ENCODE data around the gene ATP6V1F.
A peak's percentile ranks its signal among the peaks of the same experiment; 100 is the strongest.

ATP6V1F gene

DNA sequence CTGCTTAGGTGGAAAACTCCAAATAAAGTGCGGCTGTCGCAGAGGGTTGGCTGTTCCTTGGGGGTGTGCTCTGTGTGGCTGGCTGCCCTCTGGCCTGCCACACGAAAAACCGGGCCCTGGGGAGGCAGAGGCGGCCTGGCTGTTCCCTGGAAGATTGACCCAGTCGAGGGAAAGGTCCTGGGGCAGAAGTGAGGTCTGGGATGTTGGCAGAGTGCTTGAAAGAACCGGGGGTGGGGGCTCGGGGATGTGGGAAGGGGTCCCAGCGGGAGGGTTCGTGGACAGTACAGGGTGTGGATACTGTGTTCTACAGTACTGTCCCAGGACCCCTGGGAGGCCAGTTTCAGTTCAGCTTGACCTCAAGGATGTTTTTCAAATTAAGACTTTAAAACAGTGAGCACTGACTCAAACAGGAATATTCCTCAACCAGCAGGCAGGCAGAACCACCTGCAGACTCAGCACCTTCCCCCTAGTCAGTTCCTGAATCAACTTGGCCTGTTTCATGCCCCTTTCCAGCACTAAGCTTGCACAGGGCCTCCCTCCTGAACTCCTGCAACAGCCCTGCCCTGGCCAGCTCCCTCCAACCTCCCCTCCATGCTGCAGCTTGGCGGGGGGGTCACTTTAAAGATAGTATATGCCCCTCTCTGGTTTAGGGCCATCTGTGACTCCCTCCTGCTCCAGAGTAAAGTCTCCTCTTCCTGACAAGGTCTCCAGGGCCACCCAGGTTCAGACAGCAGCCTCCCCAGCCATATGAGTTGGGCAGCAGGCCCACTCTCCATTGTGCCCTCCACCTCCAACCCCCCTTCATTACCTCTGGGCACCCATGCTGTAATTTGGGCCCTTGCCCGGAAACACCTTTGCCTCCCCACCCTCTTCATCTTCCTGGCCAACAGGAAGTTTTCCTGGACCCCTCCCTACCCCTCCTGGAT lies 3.2 kb upstream of the ATP6V1F start:
- DNase-seq (ENCODE audit: low read depth in 1 of 2, low spot score in 1 of 2): no peak
- TF ChIP-seq JUND (IDR thresholded peaks at IDR 0.05; ENCODE audit: low read depth): no peak
- in situ Hi-C loops (cut with HindIII; ENCODE audit: low pct_unique_long_range_greater_than_20kb, low sequenced_read_pairs): no loop called here

DNA sequence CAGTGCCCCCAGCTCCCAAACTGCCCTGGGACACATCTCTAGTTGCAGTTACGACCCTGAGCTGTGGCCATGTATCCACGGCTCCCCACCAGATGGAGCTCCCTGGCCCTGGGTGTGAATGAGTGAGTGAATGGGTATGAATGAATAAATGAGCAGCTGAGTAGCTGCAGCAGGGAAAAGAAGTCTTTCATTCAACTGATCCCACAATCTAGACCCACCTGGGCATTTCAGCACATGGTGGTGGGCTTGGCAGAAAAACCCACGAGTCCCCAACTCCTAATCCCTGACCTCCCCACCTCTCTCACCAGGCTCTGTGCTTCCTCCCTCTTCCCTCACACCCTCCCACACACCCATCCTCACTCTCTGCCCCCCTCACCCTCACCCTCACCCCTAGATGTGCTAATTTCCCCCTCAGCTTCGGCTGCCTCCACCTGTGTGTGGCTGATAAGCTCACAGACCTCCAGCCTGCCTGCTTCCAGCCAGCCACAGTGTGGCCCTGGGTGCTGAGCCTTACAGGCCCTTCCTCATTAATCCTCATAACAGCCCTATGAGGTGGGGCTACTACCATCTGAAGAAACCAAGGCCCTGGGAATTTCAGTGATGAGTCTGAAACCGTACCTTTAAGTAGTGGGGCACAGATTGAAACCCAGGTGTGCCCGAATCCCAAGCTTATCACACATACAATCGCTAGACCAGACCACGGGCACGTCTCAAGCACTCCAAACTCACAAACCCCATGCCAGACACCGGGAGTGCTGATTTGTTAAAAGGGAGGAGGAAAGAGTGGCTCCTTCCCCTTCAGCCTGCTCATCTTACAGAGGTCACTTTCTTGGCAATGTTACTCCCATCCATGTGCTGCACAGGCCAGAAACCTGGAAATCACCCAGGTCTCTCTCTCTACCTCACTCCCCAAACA lies 2.2 kb upstream of the ATP6V1F start:
- peak in 1 of 2 experiments; percentile 17 for DNase-seq (ENCODE audit: low read depth in 1 of 2, low spot score in 1 of 2)
- TF ChIP-seq JUND (IDR thresholded peaks at IDR 0.05; ENCODE audit: low read depth): no peak
- in situ Hi-C loops (cut with HindIII; ENCODE audit: low pct_unique_long_range_greater_than_20kb, low sequenced_read_pairs): no loop called here

DNA sequence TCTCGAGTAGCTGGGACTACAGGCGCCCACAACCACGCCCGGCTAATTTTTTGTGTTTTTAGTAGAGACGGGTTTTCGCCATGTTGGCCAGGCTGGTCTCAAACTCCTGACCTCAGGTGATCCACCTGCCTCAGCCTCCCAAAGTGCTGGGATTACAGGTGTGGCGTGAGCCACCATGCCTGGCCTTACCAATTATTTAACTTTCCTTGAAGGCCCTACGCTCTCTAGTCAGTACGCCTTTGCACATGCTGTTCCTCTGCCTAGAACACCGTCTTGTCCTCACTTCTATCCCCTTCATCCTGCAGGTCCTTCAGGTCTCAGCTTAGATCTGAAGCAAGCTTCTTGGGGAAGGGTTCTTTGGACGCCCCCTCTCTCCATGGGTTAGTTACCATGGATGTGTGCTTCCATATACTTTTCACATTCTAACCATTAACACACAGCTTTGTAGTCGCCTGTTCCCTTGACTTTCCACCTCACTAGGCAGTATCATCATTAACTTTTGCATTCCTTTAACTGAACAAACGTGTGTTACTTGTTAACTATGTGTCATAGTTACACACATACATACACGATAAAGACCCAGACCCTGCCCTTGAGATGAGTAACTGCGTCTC lies 592 bp upstream of the ATP6V1F start:
- TF ChIP-seq JUND (IDR thresholded peaks at IDR 0.05; ENCODE audit: low read depth): no peak
- in situ Hi-C loops (cut with HindIII; ENCODE audit: low pct_unique_long_range_greater_than_20kb, low sequenced_read_pairs): no loop called here
- no peak for DNase-seq (ENCODE audit: low read depth in 1 of 2, low spot score in 1 of 2)

DNA sequence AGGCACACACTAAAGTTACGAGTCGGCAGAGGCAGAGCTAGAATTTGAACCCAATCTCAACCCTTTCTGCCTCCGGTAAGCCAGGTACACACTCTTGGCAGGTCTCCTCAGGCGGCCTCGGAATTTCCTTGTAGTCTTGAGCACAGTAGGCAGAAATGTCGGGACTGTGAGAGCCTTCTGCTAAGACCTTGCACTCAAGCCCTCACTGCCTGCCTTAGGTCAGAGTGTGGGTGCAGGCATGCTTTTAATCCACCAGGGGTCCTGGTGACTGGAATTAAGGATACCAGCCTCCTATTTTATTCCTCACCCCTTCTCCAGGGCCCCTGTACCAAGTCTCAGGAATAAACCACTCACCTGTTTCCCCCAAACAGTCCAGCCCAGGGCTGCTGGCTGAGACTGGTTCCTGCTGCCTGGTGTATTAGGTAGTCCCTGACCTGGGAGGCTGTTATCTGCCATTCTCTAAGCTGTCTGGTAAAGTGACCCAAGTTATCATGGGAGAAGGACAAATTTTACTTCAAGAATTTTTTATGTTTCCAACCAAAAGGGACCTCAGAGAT lies 855 bp downstream of the ATP6V1F start:
- in situ Hi-C loops (cut with HindIII; ENCODE audit: low pct_unique_long_range_greater_than_20kb, low sequenced_read_pairs): no loop called here
- peak in 1 of 2 experiments; percentile 67 for DNase-seq (ENCODE audit: low read depth in 1 of 2, low spot score in 1 of 2)
- no peak for TF ChIP-seq JUND (IDR thresholded peaks at IDR 0.05; ENCODE audit: low read depth)

DNA sequence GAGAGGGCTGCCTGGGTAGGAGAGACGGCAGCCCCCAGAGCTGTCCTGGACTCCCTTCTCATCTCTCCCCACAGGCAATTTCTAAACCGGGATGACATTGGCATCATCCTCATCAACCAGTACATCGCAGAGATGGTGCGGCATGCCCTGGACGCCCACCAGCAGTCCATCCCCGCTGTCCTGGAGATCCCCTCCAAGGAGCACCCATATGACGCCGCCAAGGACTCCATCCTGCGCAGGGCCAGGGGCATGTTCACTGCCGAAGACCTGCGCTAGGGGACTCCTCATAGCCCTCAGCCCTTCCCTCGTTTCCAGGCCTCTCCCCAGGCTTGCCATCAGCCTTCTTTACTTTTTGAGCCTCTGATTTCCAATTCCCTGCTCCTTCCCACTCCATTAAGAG lies 2.6 kb downstream of the ATP6V1F start:
- in situ Hi-C loops (cut with HindIII; ENCODE audit: low pct_unique_long_range_greater_than_20kb, low sequenced_read_pairs): no loop called here
- TF ChIP-seq JUND (IDR thresholded peaks at IDR 0.05; ENCODE audit: low read depth): no peak
- no peak for DNase-seq (ENCODE audit: low read depth in 1 of 2, low spot score in 1 of 2)

DNA sequence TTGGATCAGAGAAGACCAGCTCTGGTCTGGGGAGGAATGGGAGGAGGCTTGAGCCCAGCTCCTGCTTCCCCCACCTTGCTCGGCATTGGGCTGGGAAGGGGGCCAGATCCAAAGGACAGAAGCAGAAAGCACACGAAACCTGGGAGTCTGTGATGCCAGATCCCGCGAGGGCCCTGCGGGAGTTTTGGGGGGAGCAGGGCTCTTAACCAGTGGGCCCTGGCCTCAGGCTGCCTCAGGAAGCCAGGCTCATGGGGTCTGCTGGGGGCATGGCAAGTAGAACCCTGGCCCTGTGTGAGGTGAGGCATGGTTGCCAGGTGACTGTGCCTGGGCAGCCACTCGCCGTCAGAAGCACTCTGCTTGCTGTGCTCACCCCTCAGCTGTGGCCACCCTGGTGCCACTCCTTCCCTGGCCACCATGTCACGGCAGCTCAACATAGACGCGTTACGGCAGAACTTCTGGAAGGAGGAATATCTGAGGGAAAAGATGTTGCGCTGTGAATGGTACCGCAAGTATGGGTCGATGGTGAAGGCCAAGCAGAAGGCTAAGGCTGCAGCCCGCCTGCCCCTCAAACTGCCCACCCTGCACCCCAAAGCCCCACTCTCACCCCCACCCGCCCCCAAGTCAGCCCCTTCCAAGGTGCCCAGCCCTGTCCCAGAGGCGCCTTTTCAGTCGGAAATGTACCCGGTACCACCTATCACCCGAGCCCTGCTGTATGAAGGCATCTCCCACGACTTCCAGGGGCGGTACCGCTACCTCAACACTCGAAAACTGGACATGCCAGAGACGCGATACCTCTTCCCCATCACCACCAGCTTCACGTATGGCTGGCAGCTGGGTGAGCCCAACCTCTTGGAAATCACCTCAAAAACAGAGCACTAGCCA lies 3.6 kb downstream of the ATP6V1F start:
- in situ Hi-C loops (cut with HindIII; ENCODE audit: low pct_unique_long_range_greater_than_20kb, low sequenced_read_pairs): no loop called here
- TF ChIP-seq JUND (IDR thresholded peaks at IDR 0.05; ENCODE audit: low read depth): no peak
- DNase-seq (ENCODE audit: low read depth in 1 of 2, low spot score in 1 of 2): no peak

DNA sequence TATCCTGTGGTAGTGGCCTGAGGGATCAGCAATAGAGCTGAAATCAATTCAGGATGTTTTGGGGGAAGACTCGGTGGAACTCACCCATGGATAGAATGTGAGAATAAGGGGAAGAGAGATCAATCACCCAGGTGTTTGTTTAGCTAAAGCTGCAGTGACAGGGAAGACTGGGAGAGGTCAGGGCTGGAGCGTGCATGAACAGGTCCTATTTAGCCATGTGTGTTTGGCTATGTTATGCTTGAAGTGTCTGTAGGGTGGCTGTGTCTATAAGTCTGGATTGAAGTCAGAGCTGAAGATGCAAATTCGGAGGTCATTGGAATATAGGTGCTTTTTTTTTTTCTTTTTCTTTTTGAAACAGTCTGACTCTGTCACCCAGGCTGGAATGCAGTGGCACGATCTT lies 4.6 kb downstream of the ATP6V1F start:
- in situ Hi-C loops (cut with HindIII; ENCODE audit: low pct_unique_long_range_greater_than_20kb, low sequenced_read_pairs): no loop called here
- no peak for TF ChIP-seq JUND (IDR thresholded peaks at IDR 0.05; ENCODE audit: low read depth)
- DNase-seq (ENCODE audit: low read depth in 1 of 2, low spot score in 1 of 2): no peak

DNA sequence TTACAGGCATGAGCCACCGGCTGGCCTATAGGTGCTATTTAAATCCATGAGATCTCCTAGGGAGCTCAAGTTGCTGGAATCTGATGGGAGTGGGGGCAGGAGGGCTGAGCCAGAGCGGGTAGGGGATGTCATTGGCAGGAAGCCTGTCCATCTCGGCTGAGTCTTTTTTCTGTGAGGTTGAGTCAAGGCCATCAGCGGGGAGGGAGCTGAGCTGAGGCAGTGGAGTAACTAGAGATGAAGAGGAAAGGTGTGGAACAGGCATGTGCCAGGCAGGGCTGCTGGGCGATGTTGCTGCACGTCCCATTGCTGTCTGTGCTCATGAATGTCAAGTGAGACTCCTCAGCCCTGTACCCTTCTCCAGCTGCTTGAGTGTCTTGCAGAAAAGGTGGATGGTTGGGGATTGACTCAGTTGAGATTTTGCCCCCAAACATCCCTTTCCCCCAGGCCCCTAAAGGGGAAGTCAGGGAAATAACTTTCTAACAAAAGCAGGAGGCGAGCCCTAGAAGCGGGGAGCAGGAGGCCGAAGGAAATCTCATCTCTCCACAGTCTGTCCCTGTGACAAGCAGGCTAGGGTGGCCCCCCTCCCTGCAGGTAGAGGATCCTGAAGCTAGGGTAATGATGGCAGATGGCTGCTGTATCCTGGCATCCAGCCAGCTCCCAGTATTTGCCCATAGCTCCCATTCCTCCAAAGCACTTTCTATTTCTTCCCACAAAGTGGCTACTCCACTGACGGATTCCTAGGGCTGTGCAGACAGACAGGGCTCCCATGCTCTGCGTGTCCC lies 5.4 kb downstream of the ATP6V1F start:
- in situ Hi-C loops (cut with HindIII; ENCODE audit: low pct_unique_long_range_greater_than_20kb, low sequenced_read_pairs): no loop called here
- TF ChIP-seq JUND (IDR thresholded peaks at IDR 0.05; ENCODE audit: low read depth): no peak
- DNase-seq (ENCODE audit: low read depth in 1 of 2, low spot score in 1 of 2): peak in 1 of 2 experiments; percentile 22

DNA sequence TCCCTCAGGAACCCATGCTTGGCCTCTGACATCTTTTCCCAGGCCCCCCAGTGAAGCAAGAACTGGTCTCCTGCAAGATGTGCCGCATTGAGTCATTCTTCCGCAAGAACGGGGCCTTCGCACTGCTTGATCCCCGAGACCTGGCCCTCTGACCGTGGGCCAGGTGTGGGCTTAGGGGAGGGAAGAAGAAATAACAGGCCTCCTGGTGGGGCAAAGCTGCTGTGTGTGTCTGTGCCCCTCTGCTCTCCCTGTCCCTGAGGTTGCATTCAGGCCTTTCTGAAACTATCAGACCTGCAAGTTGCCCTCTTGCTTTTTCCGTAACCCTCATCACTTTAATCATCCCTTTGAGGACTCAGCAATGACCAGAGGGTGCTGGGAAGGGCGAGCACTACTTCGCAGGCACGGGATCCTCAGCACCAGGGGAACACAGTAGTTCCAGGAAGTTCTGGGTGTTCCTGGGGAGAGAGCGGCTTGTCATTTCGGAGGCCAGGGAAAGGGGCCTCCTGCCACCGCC lies 6.0 kb downstream of the ATP6V1F start:
- in situ Hi-C loops (cut with HindIII; ENCODE audit: low pct_unique_long_range_greater_than_20kb, low sequenced_read_pairs): no loop called here
- DNase-seq (ENCODE audit: low read depth in 1 of 2, low spot score in 1 of 2): no peak
- TF ChIP-seq JUND (IDR thresholded peaks at IDR 0.05; ENCODE audit: low read depth): no peak

DNA sequence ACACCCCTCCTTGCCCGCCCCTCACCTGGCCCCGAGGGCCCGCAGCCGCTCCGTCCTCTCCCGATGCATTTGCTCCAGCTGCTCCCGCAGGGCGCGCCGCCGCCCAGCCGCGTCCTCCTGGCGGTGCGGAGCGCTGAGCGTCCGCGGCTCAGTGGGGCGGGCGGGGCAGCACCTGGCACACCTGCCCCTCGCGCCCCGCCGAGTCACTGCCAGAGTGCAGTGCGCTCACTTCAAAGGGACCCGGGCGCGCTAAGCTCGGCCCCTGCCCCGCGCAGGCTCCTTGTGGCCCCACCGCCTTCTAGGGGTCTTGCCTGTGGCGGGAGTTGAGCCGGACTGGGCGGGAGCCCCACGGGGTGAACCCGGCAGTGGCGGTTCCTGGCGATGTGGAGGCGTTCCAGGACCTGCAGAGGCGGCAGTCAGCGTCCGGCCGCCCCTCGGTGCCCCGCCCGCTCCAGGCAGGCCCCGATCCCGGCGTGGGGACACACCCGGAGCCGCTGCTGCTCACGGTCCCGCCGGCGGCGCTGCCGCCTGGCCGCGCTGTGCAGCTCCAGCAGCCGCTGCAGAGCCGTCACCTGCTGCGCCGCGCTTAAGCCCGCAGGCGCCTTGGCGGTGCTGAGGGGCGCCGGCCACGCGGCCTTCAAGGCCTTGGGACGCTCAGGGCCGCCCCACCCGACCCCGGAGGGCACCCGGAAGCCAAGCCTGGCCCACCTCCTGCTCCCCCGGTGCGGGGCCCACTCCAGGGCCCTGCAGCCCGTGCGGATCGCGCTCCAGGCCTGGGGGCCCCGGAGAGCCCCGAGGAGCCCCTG lies 6.7 kb downstream of the ATP6V1F start:
- in situ Hi-C loops (cut with HindIII; ENCODE audit: low pct_unique_long_range_greater_than_20kb, low sequenced_read_pairs): no loop called here
- peak in 1 of 2 experiments; percentile 39 for DNase-seq (ENCODE audit: low read depth in 1 of 2, low spot score in 1 of 2)
- no peak for TF ChIP-seq JUND (IDR thresholded peaks at IDR 0.05; ENCODE audit: low read depth)

All from T47D (cell line).